GM12891 (cell line): Measurements from ENCODE around the gene BNC2.

Source experiments
- DNase-seq: peaks from one replicate; pipeline ENCODE4 v3.0.0; 2011; ENCODE audit warnings: low spot score; ENCODE audit not compliant: insufficient read length
- FAIRE-seq: peaks from 2 replicates; lab custom pipeline; 2011; peaks lifted over from hg19 to GRCh38; lab: Jason Lieb, UNC
- PAX5 ChIP-seq: IDR thresholded peaks from 2 replicates; pipeline ENCODE4 v1.6.1; 2011; ENCODE audit warnings: low read length, moderate library complexity, mild to moderate bottlenecking; ENCODE audit not compliant: insufficient read depth, severe bottlenecking
- POLR2A ChIP-seq: IDR thresholded peaks from 2 replicates; pipeline ENCODE4 v1.6.1; 2011; ENCODE audit warnings: low read depth, low read length, control low read depth
- POLR2AphosphoS5 ChIP-seq: IDR thresholded peaks from 2 replicates; pipeline ENCODE4 v1.6.1; 2011; ENCODE audit warnings: low read depth, low read length, control low read depth
- POU2F2 ChIP-seq: IDR thresholded peaks from 2 replicates; pipeline ENCODE4 v1.6.1; 2011; ENCODE audit warnings: low read depth, mild to moderate bottlenecking, control low read depth, low read length, moderate library complexity
- SPI1 ChIP-seq: IDR thresholded peaks from 2 replicates; pipeline ENCODE4 v1.6.1; 2011; ENCODE audit warnings: low read depth, low read length, control low read depth
- TAF1 ChIP-seq: IDR thresholded peaks from 2 replicates; pipeline ENCODE4 v1.6.1; 2011; ENCODE audit warnings: low read depth, low read length, control low read depth

Gene BNC2

GRCh38 chr9:16868701-16869100, 1.8 kb downstream of the BNC2 start:
- no peak for TF ChIP-seq POU2F2
- no peak for TF ChIP-seq SPI1
- TF ChIP-seq PAX5, result no peak
- TF ChIP-seq TAF1, result no peak
- TF ChIP-seq POLR2AphosphoS5, result no peak
- TF ChIP-seq POLR2A, result no peak
- no peak for DNase-seq
- no peak for FAIRE-seq

DNA sequence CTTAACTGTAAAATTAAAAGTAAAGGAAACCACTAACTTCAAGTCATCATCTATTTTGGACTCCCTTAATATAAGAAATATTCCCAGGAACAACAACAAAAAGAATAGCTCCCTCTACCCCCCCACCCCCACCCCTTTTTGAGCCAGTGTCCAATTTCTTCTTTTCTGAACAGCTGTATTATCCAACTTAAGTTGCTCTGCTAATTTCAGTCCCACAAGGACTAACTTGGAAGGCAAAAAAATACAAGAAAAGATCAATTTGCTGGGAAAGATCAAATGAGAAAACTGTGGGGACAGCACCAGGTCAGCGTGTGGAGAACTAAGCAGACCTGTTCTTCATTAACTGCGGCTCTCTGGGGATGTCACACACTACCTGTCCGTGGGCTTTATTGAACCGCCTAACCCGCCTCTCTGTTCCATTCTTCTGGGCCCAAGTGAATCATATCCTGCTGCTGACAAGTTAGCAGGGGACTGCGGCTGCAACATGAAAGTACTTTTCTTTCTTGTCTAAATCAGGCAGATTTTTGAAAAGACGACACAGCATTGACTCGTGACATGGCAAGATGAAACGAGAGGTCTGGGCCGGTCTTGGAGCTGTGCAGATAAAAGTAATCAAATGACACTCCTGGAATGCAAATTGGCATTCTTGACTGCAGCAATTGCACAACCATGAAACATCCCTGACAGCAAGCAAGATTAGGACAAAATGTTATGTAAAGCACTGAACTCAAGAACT, 2.7 kb downstream of the BNC2 start:
- FAIRE-seq (no peak), DNase-seq (no peak)
- TF ChIP-seq POLR2AphosphoS5, result no peak
- no peak for TF ChIP-seq TAF1
- TF ChIP-seq SPI1, result no peak
- TF ChIP-seq PAX5, result no peak
- TF ChIP-seq POLR2A, result no peak
- TF ChIP-seq POU2F2, result no peak

GRCh38 chr9:16866587-16866986, 3.9 kb downstream of the BNC2 start:
- FAIRE-seq, result no peak
- DNase-seq, result no peak
- TF ChIP-seq POLR2AphosphoS5 (no peak), SPI1 (no peak)

- TF ChIP-seq TAF1 (no peak), PAX5 (no peak), POLR2A (no peak), SPI1 (no peak), POLR2AphosphoS5 (no peak), POU2F2 (no peak)
- FAIRE-seq (no peak), DNase-seq (no peak)
Measured at GRCh38 chr9:16864649-16865434, 5.6 kb downstream of the BNC2 start.

DNA sequence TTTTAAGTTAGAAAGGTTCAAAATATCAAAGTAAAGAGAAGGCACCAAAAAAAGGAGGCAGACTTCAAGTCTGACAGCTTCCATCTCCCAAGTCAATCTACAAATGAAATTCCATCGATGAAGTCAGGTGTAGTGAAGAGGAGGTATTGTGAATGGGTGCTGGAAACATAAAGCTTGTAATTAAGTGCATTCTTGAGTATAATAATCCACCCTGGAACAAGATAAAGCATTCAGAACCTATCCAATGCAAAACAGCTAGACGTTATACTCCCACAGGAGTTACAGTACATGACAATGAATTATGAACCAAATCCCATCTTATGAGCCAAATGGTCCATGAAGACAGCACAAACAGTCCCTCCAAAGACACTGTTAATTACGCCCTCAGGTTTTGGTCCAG, 22.3 kb downstream of the BNC2 start:
- TF ChIP-seq POLR2A (no peak), TAF1 (no peak), POLR2AphosphoS5 (no peak), POU2F2 (no peak)
- no peak for DNase-seq
- FAIRE-seq, result no peak

DNA sequence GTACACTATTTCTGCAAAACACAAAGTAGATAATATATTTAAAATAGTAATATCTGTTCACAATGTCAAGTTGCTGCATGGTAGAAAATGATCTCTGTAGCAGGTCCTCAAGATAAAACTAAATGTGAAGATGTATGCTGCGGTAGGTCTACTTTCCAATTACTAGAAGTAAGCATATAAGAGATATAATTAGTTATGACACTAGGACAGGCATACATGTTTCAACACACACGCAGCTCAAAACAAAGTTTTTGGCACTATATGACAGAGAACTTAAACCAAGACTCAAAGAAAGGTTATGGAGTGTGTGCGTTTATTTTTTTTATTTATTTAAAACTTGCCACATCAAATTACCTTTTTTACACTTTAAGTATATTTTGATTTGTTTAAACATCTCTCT, 23.5 kb downstream of the BNC2 start:
- FAIRE-seq (no peak), DNase-seq (no peak)
- TF ChIP-seq TAF1 (no peak), PAX5 (no peak), SPI1 (no peak), POLR2AphosphoS5 (no peak), POLR2A (no peak), POU2F2 (no peak)

DNA sequence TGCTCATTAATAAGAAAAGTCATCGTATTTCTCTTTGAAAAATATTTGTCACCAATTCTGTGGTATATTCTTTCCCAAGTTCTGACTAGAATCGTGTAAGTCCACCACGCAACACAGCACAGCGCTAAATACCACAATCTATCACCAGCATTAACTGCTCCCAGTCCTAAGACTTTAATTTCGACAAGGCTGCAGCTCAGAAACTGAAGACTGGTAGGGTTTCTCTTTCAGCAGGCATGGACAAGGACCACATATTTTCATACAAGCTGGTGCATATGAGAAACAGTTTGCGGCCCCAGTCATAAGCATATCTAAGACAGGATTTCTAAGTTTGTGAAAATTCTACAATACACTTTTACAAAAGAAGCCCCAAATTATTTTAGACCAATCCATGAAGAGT, 24.1 kb downstream of the BNC2 start:
- no peak for FAIRE-seq
- DNase-seq, result no peak
- TF ChIP-seq SPI1, result no peak
- TF ChIP-seq POLR2A, result no peak
- TF ChIP-seq POLR2AphosphoS5, result no peak
- no peak for TF ChIP-seq POU2F2
- no peak for TF ChIP-seq TAF1

DNA sequence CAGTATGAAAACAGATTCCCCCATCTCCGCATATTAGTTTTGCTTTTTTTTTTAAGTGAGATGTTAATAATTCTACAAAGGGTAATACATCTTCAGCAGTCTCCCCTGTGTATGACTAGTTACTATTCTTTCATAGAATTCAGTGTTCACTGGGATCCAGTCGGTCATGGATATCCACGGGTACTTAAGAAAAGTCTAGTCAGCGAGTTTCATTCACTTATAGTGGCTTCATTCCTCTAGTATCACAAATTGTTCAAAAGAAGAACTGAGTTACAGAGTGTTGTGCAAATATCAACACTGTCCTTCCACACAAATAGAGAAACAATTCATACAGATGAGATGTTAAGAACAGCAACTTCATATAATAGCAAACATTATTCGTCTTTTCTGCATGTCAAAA, 35.7 kb downstream of the BNC2 start:
- no peak for FAIRE-seq
- TF ChIP-seq POLR2AphosphoS5 (no peak), SPI1 (no peak), POU2F2 (no peak), PAX5 (no peak), POLR2A (no peak), TAF1 (no peak)
- DNase-seq, result no peak

GRCh38 chr9:16833296-16833835, 37.1 kb downstream of the BNC2 start:
- TF ChIP-seq POLR2A (no peak), TAF1 (no peak), POU2F2 (no peak), POLR2AphosphoS5 (no peak), SPI1 (no peak), PAX5 (no peak)
- no peak for DNase-seq

DNA sequence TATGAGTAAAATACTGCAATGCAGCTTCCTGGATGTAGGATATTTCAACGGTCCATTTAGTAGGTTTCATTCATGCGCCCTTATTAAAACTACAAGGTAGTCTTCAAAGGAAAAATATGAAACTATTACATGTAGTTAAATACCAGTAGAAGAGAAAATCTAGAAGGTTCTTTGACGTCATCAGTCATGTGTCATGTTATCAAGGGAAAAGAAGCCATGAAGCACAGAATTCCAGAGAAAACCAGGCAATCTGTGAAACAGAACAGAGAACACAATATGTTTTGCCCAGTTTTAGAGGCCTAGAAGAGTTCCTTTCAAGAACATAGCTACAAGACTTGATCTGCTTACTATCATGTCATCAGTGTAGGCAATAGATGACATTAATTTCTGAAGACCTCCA, 38.4 kb downstream of the BNC2 start:
- FAIRE-seq (no peak), DNase-seq (no peak)
- no peak for TF ChIP-seq POLR2A
- no peak for TF ChIP-seq PAX5
- TF ChIP-seq TAF1, result no peak
- no peak for TF ChIP-seq POLR2AphosphoS5
- no peak for TF ChIP-seq POU2F2
- TF ChIP-seq SPI1, result no peak

More at GRCh38 chr9:16833296-16833835, 37.1 kb downstream of the BNC2 start:
- FAIRE-seq, result no peak
